Activated CD8-positive, alpha-beta memory T cell treated with anti-CD3 and anti-CD28 coated beads, Interleukin-2, amount 50 U/mL, for 4 hours (primary cell): Measurements from ENCODE around the gene POU6F2.

ENCODE experiments used
- DNase-seq: peaks from one replicate; pipeline ENCODE4 v3.0.0-alpha.2; 2020

The POU6F2 gene

DNA sequence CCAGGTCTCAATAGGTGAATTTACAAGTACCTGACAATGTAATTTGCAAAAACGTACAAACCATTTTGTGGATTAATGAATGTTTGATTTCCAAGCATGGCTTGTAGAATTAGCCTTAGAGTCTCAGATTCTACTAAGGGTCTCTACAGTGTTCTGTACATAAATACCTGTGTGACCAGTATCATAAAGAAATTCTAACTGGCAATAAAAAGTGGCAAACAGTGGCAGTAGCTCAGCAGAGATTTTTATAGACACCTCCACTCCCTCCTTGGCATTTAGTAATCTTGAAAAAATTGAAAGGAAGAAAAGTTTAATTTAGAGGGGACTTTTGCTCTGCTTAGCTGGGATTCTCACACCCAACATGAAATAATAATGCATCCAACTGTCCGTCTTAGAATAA lies 220.8 kb downstream of the POU6F2 start:
- no peak for DNase-seq

GRCh38 chr7:39199006-39199405 lies 221.3 kb downstream of the POU6F2 start:
- no peak for DNase-seq

GRCh38 chr7:39199951-39200350 lies 222.2 kb downstream of the POU6F2 start:
- no peak for DNase-seq

GRCh38 chr7:39202041-39202440 lies 224.3 kb downstream of the POU6F2 start:
- no peak for DNase-seq

- DNase-seq = no peak
Measured at GRCh38 chr7:39210362-39210761, 232.7 kb downstream of the POU6F2 start.

DNA sequence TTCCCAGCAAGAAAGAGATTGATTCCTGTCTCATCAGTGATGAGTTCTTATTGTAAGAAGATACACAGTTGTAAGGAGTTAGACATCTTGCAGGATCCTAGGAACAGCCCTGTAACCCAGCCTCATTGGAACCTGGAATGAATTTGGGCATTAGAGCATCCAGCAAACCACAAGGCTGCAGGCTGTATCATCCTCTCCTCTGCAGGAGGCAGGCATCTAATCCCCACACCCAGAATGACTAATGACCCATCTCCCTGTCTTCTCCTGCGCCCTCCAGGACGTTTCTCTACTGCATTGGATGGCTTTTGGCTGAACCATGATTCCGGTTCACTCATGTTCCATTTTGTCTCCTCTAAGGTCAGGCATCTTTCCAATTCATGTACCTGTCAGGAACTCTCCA lies 233.9 kb downstream of the POU6F2 start:
- DNase-seq = no peak

DNA sequence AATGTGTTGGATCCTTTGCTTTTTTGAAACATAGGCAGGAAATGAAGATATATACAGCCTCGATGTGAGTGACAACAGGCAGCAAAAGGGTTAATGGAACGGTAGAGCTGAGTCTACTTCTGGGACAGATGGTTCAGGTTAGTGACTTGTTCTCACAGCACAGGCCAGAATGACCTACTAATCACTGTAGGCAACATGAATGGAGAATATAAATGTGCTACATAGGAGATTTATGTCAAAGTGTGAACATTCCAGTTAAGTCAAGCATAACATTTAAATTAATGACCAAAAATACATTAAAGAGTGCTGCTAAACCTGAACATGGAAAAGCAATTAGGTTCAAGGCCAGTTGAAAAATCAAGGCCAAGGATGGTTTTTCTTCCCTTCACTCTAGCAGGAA lies 235.2 kb downstream of the POU6F2 start:
- DNase-seq = no peak

DNA sequence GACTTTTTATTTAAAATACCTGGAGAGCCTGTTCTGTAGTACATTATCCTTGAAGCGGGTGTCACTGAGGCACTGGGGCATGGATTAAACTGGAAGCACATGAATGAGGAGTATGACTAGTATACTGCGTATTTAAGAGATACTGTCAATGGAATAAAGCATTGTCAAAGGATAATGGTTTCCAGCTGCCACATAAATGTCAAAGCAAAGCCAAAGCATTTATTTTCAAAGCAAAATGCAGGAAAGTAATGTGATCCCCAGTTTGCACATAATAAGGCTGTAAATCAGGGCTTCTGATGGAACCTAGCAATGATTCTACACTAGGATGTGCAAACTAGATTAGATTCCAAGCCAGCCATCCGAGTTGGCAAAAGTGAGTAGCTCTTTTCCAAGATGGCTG lies 240.1 kb downstream of the POU6F2 start:
- DNase-seq = no peak

- DNase-seq = no peak
Measured at GRCh38 chr7:39219869-39220268, 242.2 kb downstream of the POU6F2 start.

- no peak for DNase-seq
Measured at GRCh38 chr7:39221901-39222300, 244.2 kb downstream of the POU6F2 start.

DNA sequence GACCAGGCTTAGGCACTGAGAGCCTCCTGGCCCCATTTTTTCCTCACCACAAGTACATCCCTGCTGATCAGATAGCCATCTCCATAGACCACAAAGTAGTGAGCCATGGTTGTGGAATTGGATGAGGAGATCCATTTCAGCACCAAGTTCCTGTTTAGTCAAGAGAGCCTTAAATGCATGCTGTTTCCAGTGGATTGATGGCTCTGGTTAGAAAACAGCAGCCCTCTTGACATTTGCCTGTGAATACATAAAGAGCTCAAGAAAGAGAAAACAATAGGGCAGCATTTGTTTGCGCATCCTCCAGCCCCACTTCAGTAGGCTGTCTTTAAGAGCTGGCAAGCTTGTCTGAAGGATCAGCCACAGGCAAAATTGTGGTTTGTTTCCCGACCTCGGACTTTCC lies 251.2 kb downstream of the POU6F2 start:
- no peak for DNase-seq

DNA sequence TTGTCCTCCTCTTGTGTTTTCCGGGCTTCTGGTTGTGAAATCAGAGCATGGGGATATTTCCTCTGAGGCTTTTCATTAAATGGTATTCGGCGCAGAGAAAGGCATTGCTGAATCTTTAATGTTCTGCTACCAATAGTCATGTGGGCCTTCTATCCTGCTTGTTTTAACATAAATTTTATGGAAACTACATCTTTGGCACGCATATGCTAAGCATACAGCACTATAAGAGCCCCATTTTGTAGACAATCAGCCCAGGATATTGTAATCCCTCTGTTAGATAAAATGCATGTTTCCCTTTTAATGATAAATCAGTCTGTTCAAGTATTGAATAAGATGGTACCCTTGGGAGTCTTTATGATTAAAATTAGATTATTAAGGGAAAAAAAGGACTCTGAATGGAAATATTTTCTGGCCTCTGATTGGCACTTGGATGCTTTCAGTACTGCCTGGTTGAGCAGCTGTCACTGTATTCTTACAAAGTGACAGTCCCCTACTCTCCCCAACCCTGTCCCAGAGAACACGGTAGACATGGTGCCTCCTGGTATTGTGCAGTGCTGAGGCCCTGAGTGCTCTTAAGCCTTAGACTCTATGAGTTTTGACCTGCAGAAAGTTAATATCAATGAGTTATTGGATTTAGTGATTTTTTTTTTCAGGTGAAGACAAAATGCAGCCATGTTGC lies 256.3 kb downstream of the POU6F2 start:
- DNase-seq = no peak

DNA sequence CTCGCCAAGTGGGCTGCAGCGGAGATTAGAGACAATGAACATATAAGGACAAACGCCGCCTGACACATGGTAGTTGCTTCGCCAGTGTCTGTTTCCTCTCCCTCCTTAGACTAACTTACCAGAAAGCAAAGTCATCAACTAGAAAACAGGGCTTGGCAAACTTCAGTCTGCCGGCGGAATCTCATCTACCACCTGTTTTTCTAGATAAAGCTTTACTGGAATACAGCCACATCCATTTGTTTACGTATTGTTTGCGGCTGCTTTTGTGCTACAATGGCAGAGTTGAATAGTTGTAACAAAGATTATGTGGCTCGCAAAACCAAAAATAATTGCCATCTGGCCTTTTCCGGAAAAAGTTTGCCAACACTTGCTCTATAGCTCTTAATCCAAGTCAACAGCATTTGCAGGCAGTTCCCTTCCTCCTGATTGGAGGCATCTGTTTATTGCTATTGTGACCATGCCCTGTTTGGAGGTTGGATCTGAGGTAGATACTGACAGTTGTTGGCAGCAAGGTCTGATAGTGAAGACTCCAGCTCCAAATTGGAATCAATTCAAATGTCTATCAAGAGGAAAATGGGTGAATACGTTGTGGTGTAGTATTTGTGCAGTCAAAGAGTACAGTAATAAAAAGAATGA lies 260.6 kb downstream of the POU6F2 start:
- no peak for DNase-seq

DNA sequence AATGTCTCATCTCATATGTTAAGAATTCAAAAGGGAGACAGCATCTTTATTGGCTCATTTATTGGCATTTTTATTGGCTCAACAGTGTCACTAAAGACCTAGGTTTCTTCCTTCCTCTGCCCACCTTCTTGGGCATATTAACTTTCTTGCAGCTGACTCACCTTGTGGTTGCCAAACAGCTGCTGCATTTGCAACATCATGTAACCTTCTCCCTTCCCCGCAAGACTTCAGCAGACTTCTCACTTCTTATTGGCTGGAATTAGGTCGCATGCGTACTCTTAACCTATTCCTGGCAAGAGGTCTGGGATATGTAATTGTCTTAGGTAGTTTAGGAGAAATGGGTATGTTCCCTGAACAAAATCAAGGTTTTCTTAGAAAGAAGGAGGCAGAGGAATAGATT lies 263.2 kb downstream of the POU6F2 start:
- no peak for DNase-seq

- DNase-seq = no peak
Measured at GRCh38 chr7:39247576-39247975, 269.9 kb downstream of the POU6F2 start.

GRCh38 chr7:39248041-39248691 lies 270.5 kb downstream of the POU6F2 start:
- DNase-seq = no peak

DNA sequence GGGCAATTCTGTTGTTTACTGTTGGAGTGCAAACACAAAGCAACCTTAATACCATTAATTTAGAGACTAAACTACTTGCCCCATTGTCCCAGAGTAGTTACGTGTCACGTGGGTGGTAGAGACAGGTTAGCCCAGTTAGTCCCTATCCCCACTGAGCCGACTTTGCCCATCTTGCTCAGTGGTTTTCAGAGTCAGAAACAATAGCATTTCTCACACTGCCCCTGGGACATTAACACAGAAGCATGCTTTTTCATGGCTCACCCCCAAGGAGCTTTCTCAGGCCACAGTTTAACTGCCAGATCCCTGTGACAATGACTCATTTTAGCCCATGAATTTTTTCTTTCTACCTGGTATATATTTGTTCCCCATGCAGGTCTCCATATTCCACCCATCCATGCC lies 271.0 kb downstream of the POU6F2 start:
- DNase-seq = no peak

DNA sequence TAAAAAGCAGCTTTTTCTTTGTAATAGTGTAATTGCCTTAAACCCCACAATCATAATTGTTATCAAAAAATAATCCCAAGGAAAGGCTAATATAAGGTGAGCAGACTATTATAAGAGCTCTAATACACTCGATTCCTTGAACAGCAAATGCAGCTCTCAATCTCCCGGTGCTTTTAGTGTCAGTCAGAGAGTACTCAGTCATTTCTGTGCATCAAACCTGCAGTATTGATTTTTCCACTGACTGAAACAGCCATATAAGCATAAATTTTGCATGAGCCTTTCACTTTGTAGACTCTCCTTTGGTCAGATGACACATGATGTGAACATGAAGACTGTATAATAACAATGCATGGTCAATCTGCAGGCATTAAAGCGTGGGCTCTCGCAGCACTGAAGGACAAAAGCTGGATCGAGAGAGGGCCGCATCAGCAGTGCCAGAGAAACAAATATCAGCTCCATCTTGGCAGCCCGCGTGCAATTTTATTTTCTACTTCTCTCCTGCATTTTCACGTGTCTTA lies 272.0 kb downstream of the POU6F2 start:
- no peak for DNase-seq

DNA sequence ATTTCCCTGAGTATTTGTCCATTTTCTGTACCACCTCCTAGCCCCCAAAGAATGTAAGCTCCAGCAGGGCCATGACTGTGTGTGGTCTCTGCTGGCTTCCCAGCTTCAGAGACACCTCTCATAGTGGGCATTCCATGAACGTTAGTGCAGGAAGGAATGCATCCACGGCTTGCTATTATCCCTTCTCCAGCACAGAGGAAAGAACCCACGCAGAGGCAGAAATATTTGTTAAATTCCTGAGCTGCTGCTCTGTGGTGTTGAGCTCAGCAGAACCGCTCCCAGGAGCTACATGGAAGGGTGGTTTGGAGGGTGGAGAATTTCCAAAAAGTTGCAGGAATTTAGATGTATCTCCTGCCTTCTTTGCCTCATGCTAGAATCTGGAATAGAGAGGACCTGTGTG lies 275.2 kb downstream of the POU6F2 start:
- DNase-seq = no peak

GRCh38 chr7:39259391-39260003 lies 281.8 kb downstream of the POU6F2 start:
- DNase-seq = no peak

- DNase-seq = no peak
Measured at GRCh38 chr7:39260279-39260844, 282.7 kb downstream of the POU6F2 start.

DNA sequence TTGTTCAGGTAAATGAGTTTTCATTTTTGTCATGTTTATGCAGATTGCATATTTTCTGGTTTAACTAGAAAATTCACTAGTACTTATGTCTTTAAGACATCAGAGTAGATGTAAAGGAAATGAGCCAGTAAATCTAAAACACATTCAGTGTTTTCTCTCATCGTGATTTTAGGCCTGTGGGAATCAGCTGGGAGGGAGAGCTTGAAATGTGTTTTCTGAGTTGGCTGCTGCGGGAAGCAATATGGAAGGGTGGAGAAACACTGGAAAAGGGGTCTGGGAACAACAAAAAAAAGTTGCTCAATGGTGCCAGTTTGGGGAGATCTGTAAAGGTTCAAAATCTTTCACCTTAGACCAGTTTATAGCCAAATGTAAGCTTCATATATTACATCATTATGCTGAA lies 284.1 kb downstream of the POU6F2 start:
- DNase-seq = no peak
